Natural killer cell treated with Interleukin-12 subunit alpha and Interleukin-12 subunit beta and Interleukin-15 and Interleukin-18, amount 100 ng/mL, for 72 hours (primary cell): ENCODE data around the gene VEGFB. TPM values are rescaled to one million over a fixed set of nuclear protein-coding genes. Genes with fewer than 3 reads are reported as not detected.

Source experiments
- ATAC-seq, 2 donors: fragments of 150-1000 bp; cut with Tn5 transposase in 1 of 2; sonication (Bioruptor Pico), chemical (Tn5 transposase) in 1 of 2; 2 replicates each; pipeline ENCODE4 v1.10.0; 2021
- DNase-seq: peaks from one replicate; pipeline ENCODE4 v3.0.0; 2022; ENCODE audit warnings: low spot score
- H3K27ac Mint-ChIP-seq, 2 donors: 1 replicate in 1 of 2; 2 replicates in 1 of 2; pipeline ENCODE4 v1.8.0; 2022; ENCODE audit warnings: mixed read lengths in 2 of 2, mild to moderate bottlenecking in 1 of 2, moderate library complexity in 1 of 2
- H3K27me3 Mint-ChIP-seq, 2 donors: 1 replicate in 1 of 2; 2 replicates in 1 of 2; pipeline ENCODE4 v1.8.0; 2022; ENCODE audit warnings: mixed read lengths in 2 of 2
- H3K36me3 Mint-ChIP-seq: one replicate; pipeline ENCODE4 v1.8.0; 2022; ENCODE audit warnings: mixed read lengths
- H3K4me1 Mint-ChIP-seq, 2 donors: 1 replicate in 1 of 2; 2 replicates in 1 of 2; pipeline ENCODE4 v1.8.0; 2022; ENCODE audit warnings: low read depth in 2 of 2, mixed read lengths in 2 of 2, mild to moderate bottlenecking in 1 of 2
- H3K4me3 Mint-ChIP-seq: one replicate; pipeline ENCODE4 v1.8.0; 2022; ENCODE audit warnings: mixed read lengths
- H3K9me3 Mint-ChIP-seq: 2 replicates; pipeline ENCODE4 v1.8.0; 2022; ENCODE audit warnings: mixed read lengths
- total RNA-seq, 2 donors: library from RNA; stranded (reverse); gene quantifications; one replicate each; pipeline ENCODE4 v1.2.3, GENCODE V29; 2022

VEGFB gene
- total RNA-seq, 2 donors from 2014 or later: 38.7 to 42.3 TPM

DNA sequence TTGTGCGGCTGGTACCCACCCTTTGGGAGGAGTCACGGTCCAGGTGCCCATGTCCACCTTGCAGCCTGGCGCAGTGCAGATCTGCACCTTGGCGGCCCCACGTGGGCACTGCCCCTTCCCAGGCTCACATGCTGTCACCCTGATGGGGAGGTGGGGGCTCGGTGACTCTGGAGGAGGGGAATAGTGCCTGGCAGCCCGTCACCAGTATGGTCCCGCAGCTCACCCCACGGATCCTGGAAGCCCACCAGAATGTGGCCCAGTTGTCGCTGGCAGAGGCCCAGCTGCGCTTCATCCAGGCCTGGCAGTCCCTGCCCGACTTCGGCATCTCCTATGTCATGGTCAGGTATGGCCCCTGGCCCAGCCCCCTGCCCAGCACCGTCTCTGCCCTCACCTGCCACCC is 13.6 kb upstream of the VEGFB start:
- no peak overlapping the region for H3K4me3 Mint-ChIP-seq
- H3K4me1 Mint-ChIP-seq: peaks cover 11 to 15% of the 10 kb centered on the region in 2 donors

DNA sequence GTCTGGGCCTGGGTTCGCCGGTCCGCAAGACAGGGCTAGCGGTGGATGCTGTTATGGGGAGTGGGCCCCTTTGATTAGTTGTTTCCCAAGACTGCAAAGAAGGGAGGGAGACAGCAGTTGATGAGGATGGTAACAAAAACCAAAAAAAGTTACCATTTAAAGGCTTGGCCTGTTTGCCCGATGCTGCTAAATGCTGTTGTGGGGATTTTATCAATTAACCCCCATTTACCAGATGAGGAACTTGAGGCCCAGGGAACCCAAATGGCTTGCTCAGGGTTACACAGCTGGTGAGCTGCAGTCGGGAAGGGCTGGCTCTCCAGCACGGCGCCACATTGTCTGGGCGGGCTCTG is 11.8 kb upstream of the VEGFB start:
- ATAC-seq (no peak), DNase-seq (no peak)
- H3K36me3 Mint-ChIP-seq: no peaks in the 10 kb centered on the region
- peaks cover 16 to 19% of the 10 kb centered on the region in 2 donors for H3K4me1 Mint-ChIP-seq
- H3K4me3 Mint-ChIP-seq: no peak overlapping the region
- no peak overlapping the region for H3K27ac Mint-ChIP-seq
- H3K27me3 Mint-ChIP-seq: no peaks in the 10 kb centered on the region
- H3K9me3 Mint-ChIP-seq: no peaks in the 10 kb centered on the region

More for the DNA sequence above, 13.6 kb upstream of the VEGFB start:
- Mint-ChIP-seq H3K27ac (no peak overlapping the region), H3K27me3 (no peaks in the 10 kb centered on the region), H3K9me3 (no peaks in the 10 kb centered on the region), H3K36me3 (peaks cover 4% of the 10 kb centered on the region)
- ATAC-seq: no peak
- DNase-seq: no peak

DNA sequence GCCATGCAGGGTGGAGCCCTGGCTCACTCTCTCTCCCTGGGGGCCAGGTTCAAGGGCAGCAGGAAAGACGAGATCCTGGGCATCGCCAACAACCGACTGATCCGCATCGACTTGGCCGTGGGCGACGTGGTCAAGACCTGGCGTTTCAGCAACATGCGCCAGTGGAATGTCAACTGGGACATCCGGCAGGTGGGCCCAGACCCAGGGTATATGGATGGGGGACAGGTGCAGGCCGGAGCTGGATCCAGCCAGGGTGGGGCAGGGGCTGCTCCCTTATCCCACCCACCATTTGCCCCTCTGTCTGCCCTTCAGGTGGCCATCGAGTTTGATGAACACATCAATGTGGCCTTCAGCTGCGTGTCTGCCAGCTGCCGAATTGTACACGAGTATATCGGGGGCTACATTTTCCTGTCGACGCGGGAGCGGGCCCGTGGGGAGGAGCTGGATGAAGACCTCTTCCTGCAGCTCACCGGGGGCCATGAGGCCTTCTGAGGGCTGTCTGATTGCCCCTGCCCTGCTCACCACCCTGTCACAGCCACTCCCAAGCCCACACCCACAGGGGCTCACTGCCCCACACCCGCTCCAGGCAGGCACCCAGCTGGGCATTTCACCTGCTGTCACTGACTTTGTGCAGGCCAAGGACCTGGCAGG is 11.3 kb upstream of the VEGFB start:
- H3K36me3 Mint-ChIP-seq: no peaks in the 10 kb centered on the region
- no peak overlapping the region for H3K27ac Mint-ChIP-seq
- no peaks in the 10 kb centered on the region for H3K9me3 Mint-ChIP-seq
- ATAC-seq (no peak), DNase-seq (peak; percentile 60)
- H3K4me1 Mint-ChIP-seq: peaks cover 20% of the 10 kb centered on the region in 2 donors
- no peak overlapping the region for H3K4me3 Mint-ChIP-seq
- no peaks in the 10 kb centered on the region for H3K27me3 Mint-ChIP-seq

DNA sequence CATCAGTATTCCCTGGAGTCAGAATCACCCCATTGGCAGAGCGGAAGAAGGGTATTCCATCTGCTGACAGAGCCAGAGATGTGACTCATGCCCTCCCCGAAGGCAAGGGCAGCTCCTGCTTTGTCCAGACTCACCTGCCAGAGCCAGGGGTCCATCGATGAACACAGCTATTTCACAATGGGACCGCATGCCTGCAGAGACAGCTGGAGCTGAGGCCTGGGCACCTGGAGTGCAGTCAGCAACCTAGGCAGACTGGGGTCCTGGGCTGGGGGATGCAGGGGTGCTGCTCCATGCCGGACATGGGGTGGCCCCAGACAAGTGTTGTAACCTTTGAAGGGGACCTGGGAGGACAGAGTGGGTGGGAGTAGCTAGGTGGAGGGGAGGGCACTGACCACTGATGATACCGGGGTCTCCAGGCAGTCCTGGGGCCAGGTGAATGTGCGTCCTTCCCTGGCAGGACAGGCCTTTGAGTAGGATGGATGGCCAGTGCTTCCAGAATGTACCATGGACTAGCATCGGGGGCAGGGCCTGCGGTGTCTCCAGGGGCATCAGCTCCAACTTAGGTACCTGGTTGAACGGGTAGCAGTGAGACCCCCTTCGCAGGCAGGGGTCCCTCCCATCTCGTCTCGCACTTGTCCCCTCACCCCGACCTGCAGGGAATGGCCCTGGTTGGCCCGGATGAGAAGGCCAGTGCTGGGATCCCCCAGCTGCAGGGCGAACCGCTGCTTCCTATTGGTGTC is 10.1 kb upstream of the VEGFB start:
- Mint-ChIP-seq H3K4me3 (peak overlapping the region; percentile 84), H3K27me3 (no peaks in the 10 kb centered on the region), H3K27ac (peak overlapping the region; percentile 79 to 80), H3K36me3 (no peaks in the 10 kb centered on the region), H3K9me3 (no peaks in the 10 kb centered on the region), H3K4me1 (peaks cover 15 to 18% of the 10 kb centered on the region in 2 donors)
- DNase-seq: peak; percentile 53
- ATAC-seq: no peak

DNA sequence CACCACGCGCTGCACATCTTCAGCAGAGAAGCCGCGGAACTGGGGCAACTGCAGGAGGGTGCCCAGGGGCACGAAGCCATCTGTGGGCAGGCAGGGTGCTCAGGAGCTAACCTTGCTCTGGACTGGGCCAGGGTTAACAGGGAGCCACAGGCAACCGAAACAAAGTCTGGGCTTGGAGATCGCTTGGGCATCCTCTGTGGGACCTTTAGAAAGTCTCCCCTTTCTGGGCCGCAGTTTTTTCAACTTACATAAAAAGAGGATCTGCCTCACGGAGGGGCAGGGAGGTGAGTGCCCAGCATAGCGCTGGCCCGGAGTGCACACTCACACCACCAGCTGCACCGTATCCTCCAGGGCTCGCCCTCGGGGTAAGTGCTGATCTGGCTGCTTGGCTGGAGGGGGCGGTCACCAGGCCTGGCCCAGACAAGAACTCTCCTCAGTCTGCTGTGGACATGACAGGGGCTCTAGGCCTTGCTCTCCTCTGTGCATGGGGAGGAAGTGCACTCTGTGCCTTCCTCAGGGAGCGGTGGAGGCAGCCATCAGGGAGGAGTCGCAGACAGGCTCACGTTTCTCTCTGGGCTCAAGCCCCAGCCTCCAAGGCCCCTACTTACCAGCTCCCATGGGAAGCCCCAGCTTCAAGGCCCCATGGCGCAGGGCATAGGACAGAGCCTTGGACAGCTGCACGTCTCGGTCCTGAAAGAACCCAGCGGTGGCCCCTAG is 9.3 kb upstream of the VEGFB start:
- no peak for ATAC-seq

DNA sequence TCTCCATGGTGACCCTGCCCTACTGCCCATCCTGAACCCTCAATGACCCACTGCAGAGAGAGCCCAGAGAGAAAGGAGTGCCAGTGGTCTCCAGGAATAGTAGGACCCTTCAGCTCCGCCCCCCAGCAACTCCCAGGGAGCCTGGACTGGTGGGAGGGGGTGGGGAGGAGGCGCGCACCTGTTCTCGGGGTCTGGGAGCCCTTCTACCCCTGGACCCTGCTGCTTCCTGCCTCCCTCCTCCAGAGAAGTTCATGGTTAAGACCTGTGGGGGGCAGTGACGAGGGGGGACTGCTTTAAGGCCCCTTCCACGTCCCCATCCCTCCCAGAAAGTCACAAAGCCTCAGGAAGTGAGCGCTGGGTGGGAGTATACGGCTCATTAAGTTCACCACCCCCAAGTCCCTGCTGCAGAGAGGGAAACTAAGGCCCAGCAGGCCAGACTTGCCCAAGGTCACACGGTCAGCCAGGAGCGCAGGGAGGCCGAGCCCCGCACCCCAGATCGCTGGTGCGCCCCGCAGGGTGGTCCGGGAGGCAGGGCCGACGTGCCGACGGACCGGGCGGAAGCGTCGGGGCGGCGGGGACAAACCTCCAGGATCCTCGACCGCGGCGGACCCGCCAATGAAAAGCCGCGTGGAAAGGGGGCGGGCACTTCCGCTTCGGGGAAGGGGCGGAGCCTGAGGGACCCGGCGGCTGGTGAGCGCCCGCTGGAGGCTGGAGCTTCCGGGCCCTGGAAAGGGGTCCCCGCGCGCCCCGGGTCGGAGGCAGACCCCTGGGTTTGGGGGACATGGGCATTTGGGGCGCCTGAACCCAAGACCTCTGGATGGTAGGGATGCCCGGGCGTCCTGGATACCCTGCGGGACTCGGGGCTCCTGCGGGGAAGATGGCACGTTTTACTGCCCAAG is 8.5 kb upstream of the VEGFB start, which contains the start of the genes NUDT22 and TRPT1:
NUDT22 (plus strand) TSS at position 667 of the 899 bp plus-strand sequence. CDS start 379 bp downstream, outside the sequence.
TRPT1 (minus strand) TSS at position 579 of the 899 bp plus-strand sequence; CDS start at position 253, 326 bp downstream.
- ATAC-seq (peak; percentile 83 to 87), DNase-seq (peak; percentile 92)
- Mint-ChIP-seq H3K27ac (peak within 1 kb of the TSS; percentile 79 to 90), H3K27me3 (no peaks in the 10 kb centered on the region), H3K36me3 (no peaks in the 10 kb centered on the region), H3K4me1 (peaks cover 23 to 27% of the 10 kb centered on the region in 2 donors), H3K4me3 (peak within 1 kb of the TSS; percentile 84), H3K9me3 (no peaks in the 10 kb centered on the region)

More for the DNA sequence above, 9.3 kb upstream of the VEGFB start:
- Mint-ChIP-seq H3K27me3 (no peaks in the 10 kb centered on the region), H3K9me3 (no peaks in the 10 kb centered on the region), H3K36me3 (no peaks in the 10 kb centered on the region), H3K4me3 (peak overlapping the region; percentile 84), H3K27ac (peak overlapping the region; percentile 79 to 80), H3K4me1 (peaks cover 20 to 25% of the 10 kb centered on the region in 2 donors)
- DNase-seq: no peak

DNA sequence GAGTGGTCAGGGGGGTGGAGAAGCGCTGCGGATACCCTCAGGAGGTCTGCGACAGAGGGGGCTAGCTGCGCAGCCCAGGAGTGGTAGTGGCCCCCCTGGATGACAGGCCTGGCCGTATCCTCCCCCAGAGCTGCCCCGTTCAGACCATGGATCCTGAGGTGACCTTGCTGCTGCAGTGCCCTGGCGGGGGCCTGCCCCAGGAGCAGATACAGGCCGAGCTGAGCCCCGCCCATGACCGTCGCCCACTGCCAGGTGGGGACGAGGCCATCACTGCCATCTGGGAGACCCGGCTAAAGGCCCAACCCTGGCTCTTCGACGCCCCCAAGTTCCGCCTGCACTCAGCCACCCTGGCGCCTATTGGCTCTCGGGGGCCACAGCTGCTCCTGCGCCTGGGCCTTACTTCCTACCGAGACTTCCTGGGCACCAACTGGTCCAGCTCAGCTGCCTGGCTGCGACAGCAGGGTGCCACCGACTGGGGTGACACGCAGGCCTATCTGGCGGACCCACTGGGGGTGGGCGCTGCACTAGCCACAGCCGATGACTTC is 7.8 kb upstream of the VEGFB start:
- DNase-seq: peak; percentile 77
- Mint-ChIP-seq H3K27ac (peak overlapping the region; percentile 79 to 90), H3K9me3 (no peaks in the 10 kb centered on the region), H3K36me3 (no peaks in the 10 kb centered on the region), H3K4me3 (peak overlapping the region; percentile 84), H3K27me3 (no peaks in the 10 kb centered on the region), H3K4me1 (peaks cover 25 to 27% of the 10 kb centered on the region in 2 donors)
- peak; percentile 65 to 66 for ATAC-seq

DNA sequence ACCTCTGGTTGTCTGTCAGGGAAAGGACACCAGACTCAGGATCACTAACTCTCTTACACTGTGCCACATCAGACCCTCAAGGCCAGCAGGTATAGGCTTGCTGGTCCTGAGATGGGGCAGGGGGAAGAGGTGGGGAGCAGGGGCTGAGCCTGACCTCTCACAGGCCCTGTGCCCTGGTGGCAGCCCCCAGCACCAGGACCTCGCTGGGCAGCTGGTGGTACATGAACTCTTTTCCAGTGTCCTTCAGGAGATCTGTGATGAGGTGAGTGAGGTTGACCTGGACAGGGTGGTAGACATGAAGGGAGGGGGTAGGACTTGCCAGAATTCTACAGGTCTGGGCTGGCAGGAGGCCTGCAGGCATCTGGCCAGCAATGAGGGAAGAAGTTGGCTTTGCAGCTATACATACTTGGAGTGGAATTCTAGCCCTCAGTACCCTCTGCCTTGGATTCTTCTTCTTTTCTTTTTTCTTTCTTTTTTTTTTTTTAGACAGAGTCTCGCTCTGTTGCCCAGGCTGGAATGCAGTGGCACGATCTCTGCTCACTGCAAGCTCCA is 6.9 kb upstream of the VEGFB start:
- ATAC-seq (no peak), DNase-seq (no peak)
- Mint-ChIP-seq H3K27ac (peak overlapping the region; percentile 79 to 90), H3K4me3 (peak overlapping the region; percentile 84), H3K9me3 (no peaks in the 10 kb centered on the region), H3K4me1 (peaks cover 27 to 31% of the 10 kb centered on the region in 2 donors), H3K36me3 (no peaks in the 10 kb centered on the region), H3K27me3 (no peaks in the 10 kb centered on the region)

DNA sequence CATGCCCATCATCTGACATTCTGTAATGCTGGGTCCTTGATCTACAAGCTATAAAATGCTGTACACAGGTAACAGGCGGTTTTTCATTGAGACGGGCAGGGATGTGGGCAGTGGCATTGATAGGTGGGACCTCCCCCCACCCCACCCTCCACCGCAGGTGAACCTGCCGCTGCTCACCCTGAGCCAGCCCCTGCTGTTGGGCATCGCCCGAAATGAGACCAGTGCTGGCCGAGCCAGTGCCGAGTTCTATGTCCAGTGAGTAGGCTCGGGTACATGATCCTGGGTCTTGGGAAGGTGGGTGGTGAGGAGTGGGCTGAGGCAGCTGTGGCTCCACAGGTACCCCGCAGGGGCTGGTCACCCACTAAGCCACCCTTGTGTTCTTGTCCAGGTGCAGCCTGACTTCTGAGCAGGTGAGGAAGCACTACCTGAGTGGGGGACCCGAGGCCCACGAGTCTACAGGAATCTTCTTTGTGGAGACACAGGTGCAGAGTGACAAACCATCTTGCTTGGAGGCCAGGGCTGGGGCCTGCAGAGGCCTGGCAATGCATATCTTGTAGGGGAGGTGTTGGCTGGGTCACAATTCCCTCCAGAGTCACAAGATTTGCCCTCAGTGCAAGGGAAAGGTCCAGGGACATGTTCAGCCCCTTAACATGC is 5.2 kb upstream of the VEGFB start:
- ATAC-seq: no peak
- Mint-ChIP-seq H3K9me3 (no peaks in the 10 kb centered on the region), H3K4me1 (peaks cover 27 to 31% of the 10 kb centered on the region in 2 donors), H3K27me3 (no peaks in the 10 kb centered on the region), H3K4me3 (peak overlapping the region; percentile 90), H3K27ac (peak overlapping the region; percentile 84 to 89), H3K36me3 (no peaks in the 10 kb centered on the region)
- DNase-seq: no peak

DNA sequence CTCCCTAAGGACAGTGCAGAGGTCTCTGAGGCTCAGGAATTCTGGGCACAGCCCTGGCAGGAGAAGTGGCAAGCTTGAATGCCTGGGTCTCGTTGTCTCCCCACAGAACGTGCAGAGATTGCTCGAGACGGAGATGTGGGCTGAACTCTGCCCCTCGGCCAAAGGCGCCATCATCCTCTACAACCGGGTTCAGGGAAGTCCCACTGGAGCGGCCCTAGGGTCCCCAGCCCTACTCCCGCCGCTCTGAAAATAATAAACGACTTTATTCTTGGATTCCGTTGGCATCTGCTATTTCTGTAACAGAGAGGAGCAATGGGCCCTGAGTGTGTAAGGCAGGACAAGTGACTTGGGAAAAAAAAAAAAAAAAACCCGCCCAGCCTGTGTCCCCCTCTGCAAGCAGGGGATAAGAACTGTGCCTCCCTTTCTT is 4.6 kb upstream of the VEGFB start:
- Mint-ChIP-seq H3K36me3 (no peaks in the 10 kb centered on the region), H3K4me1 (peaks cover 27 to 31% of the 10 kb centered on the region in 2 donors), H3K27me3 (no peaks in the 10 kb centered on the region), H3K4me3 (peak overlapping the region; percentile 90), H3K9me3 (no peaks in the 10 kb centered on the region), H3K27ac (peak overlapping the region; percentile 84 to 89)
- ATAC-seq (no peak), DNase-seq (peak; percentile 60)

DNA sequence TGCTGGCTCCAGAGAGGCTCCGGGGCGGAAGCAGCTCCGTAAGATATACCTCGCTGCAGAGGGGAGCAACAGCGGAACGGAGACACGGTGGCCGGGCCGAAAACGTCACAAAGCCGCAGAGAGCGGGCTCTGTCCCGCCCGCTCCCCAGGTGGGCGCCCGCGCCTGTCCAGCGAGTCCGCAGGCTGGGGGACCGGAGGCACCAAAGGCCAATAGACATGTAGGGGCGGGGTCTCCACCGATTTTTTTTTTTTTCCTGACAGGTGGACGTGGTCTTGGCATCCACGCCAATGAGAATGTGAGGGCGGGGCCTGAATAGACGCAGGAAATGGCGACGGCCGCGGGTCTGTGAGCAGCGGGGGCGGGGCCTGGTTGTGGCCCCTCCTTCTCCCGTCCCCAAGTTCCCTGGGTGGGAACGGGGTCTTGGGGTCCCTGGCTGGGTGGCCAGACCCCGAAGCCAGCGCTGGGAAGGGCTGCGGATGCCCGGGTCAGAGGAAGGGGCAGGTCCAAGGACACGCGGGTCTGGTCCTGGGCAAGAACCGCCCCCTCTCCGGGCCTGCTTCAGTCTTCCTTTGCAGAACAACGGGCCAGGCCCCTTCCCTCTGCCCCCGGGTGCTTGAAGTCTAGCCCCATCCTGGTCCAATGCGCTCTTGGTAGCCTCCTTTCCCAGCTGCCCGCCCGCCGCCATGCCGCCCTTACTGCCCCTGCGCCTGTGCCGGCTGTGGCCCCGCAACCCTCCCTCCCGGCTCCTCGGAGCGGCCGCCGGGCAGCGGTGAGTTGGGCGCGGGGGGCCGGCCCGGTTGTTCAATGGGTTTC is 4.0 kb upstream of the VEGFB start, which contains the start of gene DNAJC4:
DNAJC4 (plus strand) TSS at position 378 of the 814 bp plus-strand sequence; CDS start at position 685, 307 bp downstream.
- no peaks in the 10 kb centered on the region for H3K36me3 Mint-ChIP-seq
- peak within 1 kb of the TSS; percentile 90 for H3K4me3 Mint-ChIP-seq
- peak within 1 kb of the TSS; percentile 84 to 89 for H3K27ac Mint-ChIP-seq
- no peaks in the 10 kb centered on the region for H3K27me3 Mint-ChIP-seq
- H3K4me1 Mint-ChIP-seq: peaks cover 26 to 31% of the 10 kb centered on the region in 2 donors
- ATAC-seq: peak; percentile 70 to 78
- H3K9me3 Mint-ChIP-seq: no peaks in the 10 kb centered on the region
- DNase-seq: peak; percentile 94
